GM20000 (cell line): ENCODE data around the gene SYNDIG1L.

ENCODE experiments used
- DNase-seq: peaks from one replicate; pipeline ENCODE4 v3.0.0; 2012; ENCODE audit warnings: low spot score
- CTCF ChIP-seq: IDR thresholded peaks from 2 replicates; pipeline ENCODE4 v1.5.1; 2012; ENCODE audit warnings: mild to moderate bottlenecking, control low read depth; ENCODE audit errors: extremely low read depth, missing control alignments

SYNDIG1L gene

GRCh38 chr14:74380172-74380571, 45.8 kb downstream of the SYNDIG1L start:
- no peak for TF ChIP-seq CTCF
- DNase-seq, result no peak

- DNase-seq, result no peak
- no peak for TF ChIP-seq CTCF
These were observed 47.9 kb downstream of the SYNDIG1L start for GRCh38 chr14:74377976-74378690.

- no peak for TF ChIP-seq CTCF
- no peak for DNase-seq
These were observed 57.6 kb downstream of the SYNDIG1L start for GRCh38 chr14:74368441-74368840.

GRCh38 chr14:74368026-74368425, 58.0 kb downstream of the SYNDIG1L start:
- no peak for TF ChIP-seq CTCF
- no peak for DNase-seq

GRCh38 chr14:74364271-74364880, 61.6 kb downstream of the SYNDIG1L start:
- no peak for DNase-seq
- no peak for TF ChIP-seq CTCF

GRCh38 chr14:74362361-74362915, 63.6 kb downstream of the SYNDIG1L start:
- DNase-seq, result peak; percentile 85
- peak; percentile 87 for TF ChIP-seq CTCF

GRCh38 chr14:74360163-74360562, 65.8 kb downstream of the SYNDIG1L start:
- no peak for TF ChIP-seq CTCF
- no peak for DNase-seq
